Ramos (cell line): ENCODE data around the gene CCDC157.
"Not testable (repeated sequence)": the region's sequence is repeated elsewhere in the genome, so short reads cannot be mapped to it uniquely, and the experiment has no call there.

Experiments
- in situ Hi-C: fragments of 300-500 bp; cut with MboI; formaldehyde crosslinking; loops from one replicate; pipeline ENCODE4 v1.14.3; 2022; ENCODE audit warnings: low sequenced_read_pairs; ENCODE audit not compliant: unreplicated experiment

CCDC157 gene

DNA sequence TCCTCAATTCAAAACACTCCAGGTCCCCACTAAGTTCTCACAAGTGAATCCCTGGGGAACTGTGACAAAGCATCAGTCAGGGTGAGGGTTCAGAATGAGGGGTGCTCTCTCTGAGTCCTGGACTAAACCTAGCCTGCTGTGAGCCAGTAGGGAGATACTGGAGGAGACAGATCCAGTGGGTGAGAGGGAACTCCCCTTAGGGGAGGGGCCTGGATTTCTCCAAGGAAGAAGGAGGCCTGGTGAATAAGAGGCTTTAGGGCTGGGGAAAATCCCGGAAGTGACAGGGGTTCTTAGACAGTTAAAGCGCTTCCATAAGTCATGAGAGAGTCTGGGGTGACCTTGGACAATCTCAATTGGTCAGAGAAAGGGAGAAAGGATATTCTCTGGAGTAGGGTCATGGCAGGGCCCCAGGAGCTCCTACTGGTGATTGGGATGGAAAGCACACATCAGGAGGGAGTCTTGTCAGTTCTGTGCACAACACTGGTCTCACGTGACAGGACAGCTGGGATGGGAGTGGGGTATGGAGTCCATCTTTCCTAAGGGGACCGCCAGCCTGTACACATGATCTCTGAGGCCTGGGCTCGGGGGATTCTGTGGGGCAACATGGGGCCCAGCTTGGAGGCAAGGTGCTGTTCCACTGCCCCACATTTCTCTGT is 31.6 kb upstream of the CCDC157 start:
- in situ Hi-C loops: no loop called here

DNA sequence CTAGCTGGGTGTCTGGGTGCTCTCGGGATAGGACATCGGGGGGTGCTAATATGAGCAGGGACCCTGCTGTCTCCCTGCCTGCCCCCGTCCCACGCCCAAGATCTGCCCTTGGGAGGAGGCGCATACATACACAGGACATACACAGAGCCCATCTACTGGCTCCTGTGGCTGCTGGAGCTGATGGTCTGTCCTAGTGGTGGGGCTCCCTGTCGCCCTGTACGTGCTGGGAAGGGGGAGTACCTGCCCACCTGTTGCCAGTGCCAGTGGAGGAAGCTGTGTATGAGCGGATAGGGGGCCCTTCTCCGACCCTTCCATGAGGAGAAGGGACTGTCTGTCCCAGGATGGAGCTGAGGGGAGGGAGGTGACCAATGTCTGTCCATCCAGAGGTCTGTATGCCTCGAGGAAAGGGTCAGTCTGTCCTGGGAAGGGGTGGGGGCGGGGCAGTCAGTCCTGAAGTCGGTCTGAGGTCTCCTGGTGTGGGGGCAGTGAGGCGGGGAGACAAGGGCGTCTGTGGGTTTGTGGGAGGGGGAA is 31.0 kb upstream of the CCDC157 start:
- in situ Hi-C loops: no loop called here

DNA sequence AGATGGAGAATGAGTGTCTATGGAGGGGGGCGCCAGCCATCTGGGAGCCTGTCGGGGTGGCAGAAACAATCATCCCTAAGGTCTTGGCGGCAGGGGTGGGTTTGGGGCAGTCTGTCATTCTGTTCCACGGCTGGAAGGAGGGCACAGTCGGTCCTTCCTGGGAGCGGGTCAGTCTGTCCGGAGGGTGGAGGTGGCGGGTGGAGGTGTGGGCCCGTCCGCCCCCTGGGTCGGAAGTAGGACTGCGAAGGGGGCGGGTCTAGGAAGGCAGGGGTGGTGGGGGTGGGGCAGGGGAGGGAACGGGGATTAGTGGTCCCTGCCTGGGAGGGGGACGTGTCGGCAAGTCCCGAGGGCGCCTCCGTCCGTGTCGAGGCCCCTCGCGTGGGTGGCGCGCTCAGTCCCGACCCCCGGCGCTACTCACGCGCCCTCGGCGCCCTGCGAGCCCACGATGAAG is 30.5 kb upstream of the CCDC157 start:
- in situ Hi-C loops: no loop called here

- in situ Hi-C loops: no loop called here
These were observed 30.0 kb upstream of the CCDC157 start, which contains the start of gene TBC1D10A for GRCh38 chr22:30326706-30327362. Gene TBC1D10A (minus strand): TSS chr22:30326941. CDS start chr22:30326881, 60 bp downstream.

GRCh38 chr22:30327864-30328345 is 28.9 kb upstream of the CCDC157 start:
- in situ Hi-C loops: no loop called here

- in situ Hi-C loops: no loop called here
These were observed 28.2 kb upstream of the CCDC157 start for GRCh38 chr22:30328466-30329049.

DNA sequence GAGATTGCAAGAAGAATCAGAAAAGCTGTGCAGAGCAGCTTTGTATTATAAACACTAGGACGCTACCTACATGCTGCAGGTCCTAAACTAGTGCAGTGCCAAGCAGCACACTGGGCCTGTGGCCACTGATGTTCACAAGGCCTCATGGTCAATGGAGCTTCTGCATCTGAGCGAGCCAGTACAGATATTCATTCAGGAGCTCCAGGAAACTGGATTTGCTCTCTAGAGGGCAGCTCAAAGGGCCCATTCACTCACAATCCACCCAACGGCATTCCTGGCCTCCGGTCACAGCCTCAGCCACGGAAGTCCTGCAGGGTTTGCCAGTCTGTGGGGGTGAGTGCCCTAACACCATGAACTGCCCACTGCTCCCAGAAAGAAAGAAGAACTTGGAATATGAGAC is 24.3 kb upstream of the CCDC157 start:
- in situ Hi-C loops: no loop called here

- in situ Hi-C loops: no loop called here
These were observed 23.7 kb upstream of the CCDC157 start for GRCh38 chr22:30332994-30333706.

DNA sequence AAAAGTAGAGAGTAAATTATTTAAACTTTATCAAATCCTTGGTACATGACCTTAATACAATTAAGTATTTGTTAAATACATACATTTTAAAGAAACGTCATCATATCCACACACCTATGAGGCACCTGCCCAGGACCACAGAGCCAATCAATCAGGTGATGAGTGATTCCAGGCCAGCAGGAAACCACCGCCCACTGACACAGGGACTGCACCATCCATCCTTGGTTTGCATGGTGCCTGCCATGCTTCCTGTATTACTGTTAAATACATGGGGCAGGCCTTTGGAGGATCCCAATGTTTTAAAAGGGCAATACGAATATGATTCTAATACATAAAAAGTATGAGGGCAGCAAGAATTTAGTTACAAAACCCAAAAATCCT is 23.1 kb upstream of the CCDC157 start:
- in situ Hi-C loops: no loop called here

GRCh38 chr22:30334646-30335045 is 22.2 kb upstream of the CCDC157 start:
- in situ Hi-C loops: no loop called here

GRCh38 chr22:30335236-30335635 is 21.6 kb upstream of the CCDC157 start:
- in situ Hi-C loops: no loop called here

- in situ Hi-C loops: no loop called here
These were observed 19.9 kb upstream of the CCDC157 start for GRCh38 chr22:30336752-30337460.

- in situ Hi-C loops: no loop called here
These were observed 19.4 kb upstream of the CCDC157 start for GRCh38 chr22:30337461-30337778.

GRCh38 chr22:30338341-30338740 is 18.5 kb upstream of the CCDC157 start:
- in situ Hi-C loops: not testable (repeated sequence)

GRCh38 chr22:30338802-30339201 is 18.0 kb upstream of the CCDC157 start:
- in situ Hi-C loops: no loop called here

DNA sequence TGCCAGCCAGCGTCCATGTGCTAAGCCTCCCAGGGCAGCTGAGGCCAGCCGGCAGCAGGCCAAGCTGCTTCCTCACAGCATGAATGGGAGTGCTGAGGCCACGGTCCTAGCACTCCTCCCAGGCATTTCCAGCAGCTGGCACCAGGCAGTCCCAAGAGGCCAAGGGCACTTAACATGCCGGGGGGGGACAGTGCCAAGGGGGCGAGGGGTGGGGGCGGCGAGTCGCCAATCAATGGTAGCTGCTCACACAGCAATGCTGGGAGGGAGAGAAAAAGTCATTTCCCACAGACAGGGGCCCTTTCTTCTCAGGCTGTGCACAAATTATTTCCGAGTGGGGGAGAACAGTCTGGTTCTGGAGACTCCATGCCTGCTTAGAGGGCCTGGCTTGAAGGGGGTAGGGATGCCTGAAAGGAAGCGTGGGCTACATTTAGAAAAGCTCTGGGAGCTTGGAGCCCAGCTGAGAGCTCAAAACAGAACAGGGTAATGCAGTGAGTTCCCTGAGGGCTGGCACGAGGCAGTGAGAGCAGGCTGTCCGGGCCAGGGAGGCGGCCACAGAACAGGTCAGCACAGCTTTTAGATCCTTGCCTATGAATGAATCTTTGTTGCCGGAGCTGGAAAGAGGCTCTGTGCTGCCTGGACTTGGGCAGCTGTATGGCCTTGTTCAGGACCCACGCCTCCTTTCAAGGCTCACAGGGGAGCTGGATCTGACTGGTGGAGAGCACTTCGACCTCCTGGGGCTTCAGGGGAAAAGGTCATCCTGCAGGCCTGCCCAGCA is 15.7 kb upstream of the CCDC157 start:
- in situ Hi-C loops: no loop called here

- in situ Hi-C loops: no loop called here
These were observed 12.2 kb upstream of the CCDC157 start for GRCh38 chr22:30344447-30345200.

- in situ Hi-C loops: no loop called here
These were observed 9.4 kb upstream of the CCDC157 start for GRCh38 chr22:30347255-30347892.
